HG03442 (cell line): ENCODE measurements around the gene TGFB1.
A peak's percentile ranks its signal among the peaks of the same experiment; 100 is the strongest.
"Not testable (repeated sequence)": the region's sequence is repeated elsewhere in the genome, so short reads cannot be mapped to it uniquely, and the experiment has no call there.

Experiments used
- ATAC-seq: cut with Tn5 transposase; IDR thresholded peaks from one replicate; pipeline ENCODE4 v1.9.1; 2021; ENCODE audit warnings: mild to moderate bottlenecking, moderate library complexity; ENCODE audit not compliant: unreplicated experiment

Gene TGFB1

GRCh38 chr19:41353466-41354342 is at the start of gene TGFB1:
TGFB1 (minus strand) TSS chr19:41353922; CDS start chr19:41353044, 878 bp downstream.
- ATAC-seq, result peak; percentile 44

DNA sequence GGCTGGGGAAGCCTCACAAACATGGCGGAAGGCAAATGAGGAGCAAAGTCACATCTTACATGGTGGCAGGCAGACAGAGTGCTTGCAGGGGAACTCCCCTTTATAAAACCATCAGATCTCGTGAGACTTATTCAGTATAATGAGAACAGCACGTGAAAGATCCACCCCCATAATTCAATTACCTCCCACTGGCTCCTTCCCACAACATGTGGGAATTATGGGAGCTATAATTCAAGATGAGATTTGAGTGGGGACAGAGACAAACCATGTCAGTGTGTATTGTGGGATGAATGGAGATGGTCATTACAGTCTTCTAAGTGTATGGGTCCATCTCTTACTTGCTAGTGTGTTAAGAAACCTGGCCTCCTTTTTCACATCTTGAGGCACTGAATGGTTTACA is 48.3 kb upstream of the TGFB1 start:
- no peak for ATAC-seq

GRCh38 chr19:41401483-41401882 is 47.8 kb upstream of the TGFB1 start:
- ATAC-seq, result no peak

DNA sequence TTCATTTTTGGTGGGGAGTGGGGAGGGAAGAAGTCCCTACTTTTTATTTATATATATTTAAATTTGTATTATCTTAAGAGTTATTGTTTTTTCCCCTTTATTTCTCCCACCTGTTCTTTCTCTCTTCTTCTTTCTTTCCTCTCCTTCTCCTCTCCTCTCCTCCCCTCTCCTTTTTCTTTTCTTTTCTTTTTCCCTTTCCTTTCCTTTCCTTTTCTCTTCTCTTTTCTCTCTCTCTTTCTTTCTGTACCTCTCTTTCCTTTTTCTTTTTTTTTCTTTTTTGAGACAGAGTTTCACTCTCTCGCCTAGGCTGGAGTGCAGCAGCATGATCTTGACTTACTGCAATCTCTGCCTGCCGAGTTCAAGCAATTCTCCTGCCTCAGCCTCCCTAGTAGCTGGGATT is 45.8 kb upstream of the TGFB1 start:
- no peak for ATAC-seq

- ATAC-seq, result no peak
Measured at GRCh38 chr19:41399091-41399490, 45.4 kb upstream of the TGFB1 start.

DNA sequence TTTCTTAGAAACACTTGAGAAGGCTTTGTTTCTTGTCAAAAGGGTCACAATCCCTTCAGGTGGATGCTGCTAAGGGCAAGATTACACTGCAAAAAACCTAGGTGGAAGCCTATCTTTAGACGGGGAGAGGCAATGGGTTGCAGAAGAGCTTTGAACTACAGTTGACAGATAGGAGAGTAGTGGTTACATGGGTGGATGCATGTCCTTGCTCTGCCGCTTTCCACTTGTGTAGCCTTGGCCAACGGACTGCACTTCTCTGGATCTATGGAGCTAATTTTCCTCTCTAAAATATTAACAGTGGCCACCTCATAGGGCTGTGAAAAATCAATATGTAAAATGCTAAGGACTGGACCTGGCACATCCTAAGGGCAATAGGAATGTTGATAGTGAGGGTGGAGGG is 44.9 kb upstream of the TGFB1 start:
- ATAC-seq, result no peak

DNA sequence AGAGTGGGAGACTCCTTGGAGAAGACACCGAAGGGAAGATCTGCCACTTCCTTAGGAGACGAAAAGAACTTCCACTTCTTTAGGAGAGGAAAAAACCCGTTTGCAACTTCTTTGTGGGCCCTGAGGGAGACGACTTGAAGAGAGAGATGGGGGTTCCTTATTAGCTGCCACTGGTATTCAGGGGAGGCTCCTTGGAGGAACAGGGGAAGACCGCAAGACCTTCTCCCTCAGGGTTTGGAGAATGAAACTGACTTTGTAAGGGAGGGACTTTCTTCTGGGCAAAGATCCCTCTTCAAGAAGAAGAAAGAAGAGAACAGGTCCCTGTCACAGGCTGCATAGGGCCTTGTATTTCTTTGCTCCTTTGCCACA is 44.3 kb upstream of the TGFB1 start:
- ATAC-seq, result no peak

DNA sequence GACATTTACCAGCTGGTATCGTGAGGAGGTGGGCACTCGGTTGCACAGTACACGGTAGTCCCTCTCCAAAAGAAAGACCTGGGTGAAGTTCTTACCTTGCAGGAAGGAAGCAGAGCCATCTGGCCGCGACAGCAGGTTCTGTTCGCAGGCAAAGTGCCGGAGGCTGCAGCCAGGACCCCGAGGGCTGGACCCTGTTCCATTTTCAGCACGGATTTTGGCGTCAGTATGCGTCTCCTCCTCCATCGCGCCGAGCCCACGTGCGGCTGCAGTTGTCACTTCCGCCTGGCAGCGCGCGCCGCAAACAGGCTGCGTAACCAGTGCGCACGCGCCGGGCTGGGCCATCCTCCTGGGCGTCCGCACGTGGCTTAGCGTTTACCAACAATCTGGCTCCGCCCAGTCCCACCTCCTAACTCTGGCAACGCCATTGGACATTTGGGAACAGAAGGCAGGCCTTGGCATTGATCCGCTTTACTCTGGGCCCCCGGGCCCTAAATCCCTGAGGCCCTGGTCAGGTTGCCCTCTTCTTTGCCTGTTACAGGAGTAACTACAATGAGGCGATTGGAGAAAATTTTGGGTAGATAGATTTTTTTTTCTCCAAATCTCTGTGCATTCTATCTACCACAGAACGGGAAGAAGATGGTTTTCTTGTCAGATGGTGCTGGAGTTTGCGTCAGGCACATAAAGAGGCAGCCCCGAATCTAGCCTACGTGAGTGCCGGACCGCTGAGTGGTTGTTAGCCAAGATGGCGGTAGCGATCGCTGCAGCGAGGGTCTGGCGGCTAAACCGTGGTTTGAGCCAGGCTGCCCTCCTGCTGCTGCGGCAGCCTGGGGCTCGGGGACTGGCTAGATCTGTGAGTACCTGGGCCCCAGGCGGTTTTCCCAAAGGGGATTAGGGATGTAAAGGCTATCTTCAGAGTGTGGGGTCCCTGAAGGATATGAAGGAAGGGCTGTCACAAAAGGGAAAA is 43.6 kb upstream of the TGFB1 start, which contains the start of the genes BCKDHA and EXOSC5:
TSS of gene BCKDHA (plus strand) at position 733 of the 964 bp plus-strand sequence. CDS start at position 743, 10 bp downstream.
TSS of gene EXOSC5 (minus strand) at position 274 of the 964 bp plus-strand sequence. CDS start at position 243, 31 bp downstream.
- ATAC-seq, result peak; percentile 86

- no peak for ATAC-seq
Measured at GRCh38 chr19:41395355-41395754, 41.6 kb upstream of the TGFB1 start.

DNA sequence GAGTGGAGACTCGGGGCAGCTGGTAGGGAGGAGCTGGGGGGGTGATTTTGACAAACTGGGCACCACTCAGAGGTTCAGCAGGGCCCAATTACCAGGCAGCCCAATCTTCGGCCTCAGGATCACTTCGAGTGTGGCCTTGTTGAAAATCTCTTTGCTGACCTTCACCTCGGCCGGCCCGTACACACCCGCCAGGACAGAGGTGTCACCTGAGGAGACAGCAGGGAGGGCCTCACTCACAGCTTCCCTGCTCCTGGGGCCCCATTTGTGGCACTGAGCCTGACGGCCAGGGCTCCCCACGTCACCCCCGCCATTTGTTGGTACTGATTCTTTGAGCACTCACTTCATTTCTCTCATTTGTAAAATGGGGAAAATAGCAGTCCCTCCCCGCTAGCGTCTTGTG is 39.1 kb upstream of the TGFB1 start:
- ATAC-seq, result no peak

GRCh38 chr19:41391618-41392017 is 37.9 kb upstream of the TGFB1 start:
- ATAC-seq, result no peak

- ATAC-seq, result no peak
Measured at GRCh38 chr19:41386442-41386841, 32.7 kb upstream of the TGFB1 start.

- ATAC-seq, result no peak
Measured at GRCh38 chr19:41384351-41384750, 30.6 kb upstream of the TGFB1 start.

GRCh38 chr19:41381536-41381935 is 27.8 kb upstream of the TGFB1 start:
- not testable (repeated sequence) for ATAC-seq

DNA sequence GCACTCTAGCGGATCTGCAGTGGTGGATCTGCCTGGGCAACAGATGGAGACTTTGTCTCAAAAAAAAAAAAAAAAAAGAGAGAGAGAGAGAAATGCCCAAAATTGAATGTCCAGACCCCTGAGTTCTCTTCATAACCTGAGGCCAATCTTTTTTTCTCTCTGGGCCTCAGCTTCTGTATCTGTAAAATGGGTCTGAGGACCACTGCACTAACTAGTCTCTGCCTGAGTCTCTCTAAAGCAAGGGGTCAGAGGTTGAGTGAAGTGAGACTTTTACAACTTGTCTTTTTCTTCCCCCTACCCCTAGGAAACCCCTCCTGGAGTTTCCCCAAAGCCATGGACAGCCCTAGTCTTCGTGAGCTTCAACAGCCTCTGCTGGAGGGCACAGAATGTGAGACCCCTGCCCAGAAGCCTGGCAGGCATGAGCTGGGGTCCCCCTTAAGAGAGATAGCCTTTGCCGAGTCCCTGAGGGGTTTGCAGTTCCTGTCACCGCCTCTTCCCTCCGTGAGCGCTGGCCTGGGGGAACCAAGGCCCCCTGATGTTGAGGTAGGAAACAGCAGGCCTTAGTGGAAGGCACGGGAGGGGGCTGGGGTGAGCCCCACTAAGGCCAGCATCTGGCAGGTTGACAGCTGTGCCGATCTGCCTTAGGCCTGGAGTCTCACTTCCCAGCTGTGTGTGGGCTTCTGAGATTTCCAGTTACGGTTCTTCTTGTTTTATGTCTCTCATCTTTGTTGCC is 24.4 kb upstream of the TGFB1 start:
- ATAC-seq, result no peak

DNA sequence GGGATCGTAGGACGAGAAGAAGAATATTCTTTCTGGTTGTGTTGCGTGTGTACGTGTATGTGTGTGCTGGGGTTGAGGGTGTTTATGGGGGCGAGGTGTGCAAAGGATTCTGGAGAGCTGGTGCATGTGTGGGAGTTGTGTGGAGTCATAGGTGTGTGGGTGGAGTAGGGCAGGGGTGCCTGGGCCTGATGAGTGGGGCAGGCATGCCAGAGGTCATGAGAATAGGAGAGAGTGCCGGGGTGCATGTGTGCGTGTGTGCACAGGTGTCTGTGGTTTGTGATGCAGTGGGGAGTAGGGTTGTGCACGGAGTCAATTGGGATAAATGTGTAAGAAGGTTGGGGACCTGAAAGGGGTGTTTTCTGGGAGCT is 23.3 kb upstream of the TGFB1 start:
- ATAC-seq, result no peak

DNA sequence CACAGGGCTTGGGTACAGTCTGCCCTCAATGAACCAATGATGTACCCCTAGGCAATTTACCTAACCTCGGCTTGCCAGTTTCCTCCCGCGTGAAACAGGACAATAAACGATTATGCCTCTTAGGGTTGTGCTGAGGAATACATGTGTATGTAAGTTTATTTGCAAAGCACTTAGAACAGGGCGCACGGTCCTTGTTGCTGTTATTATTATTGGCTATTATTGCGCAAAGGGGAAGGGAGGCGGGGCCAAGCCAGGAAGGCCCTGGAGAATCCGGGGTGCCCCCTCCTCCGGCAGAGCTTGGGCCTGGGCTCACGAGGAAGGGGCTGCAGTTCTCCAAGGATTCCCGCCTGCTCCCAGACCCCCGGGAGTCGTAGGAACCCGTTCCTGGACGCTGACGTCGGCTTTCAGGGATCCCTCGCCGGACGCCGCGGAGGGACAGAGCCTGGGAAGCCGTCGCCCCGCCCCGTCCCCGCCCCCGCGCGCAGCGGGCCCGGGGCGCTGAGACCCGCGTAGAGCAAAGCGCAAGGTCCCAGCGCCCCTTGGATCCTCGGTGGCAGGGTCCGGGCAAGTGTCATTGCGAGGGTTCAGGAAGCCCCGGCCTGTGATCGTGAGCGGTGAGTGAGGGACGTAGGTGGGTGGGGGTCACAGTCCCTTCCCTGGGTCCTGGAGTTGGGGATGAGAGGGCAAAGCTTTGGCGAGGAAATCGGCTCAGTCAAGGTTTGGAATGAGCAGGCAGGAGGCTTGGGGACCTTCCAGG is 22.7 kb upstream of the TGFB1 start, which contains the start of gene TMEM91:
TSS of gene TMEM91 (plus strand) at position 293 of the 757 bp plus-strand sequence. CDS start 1,777 bp downstream, outside the sequence.
- no peak for ATAC-seq

- ATAC-seq, result no peak
Measured at GRCh38 chr19:41373993-41374392, 20.3 kb upstream of the TGFB1 start.

GRCh38 chr19:41372501-41372900 is 18.8 kb upstream of the TGFB1 start:
- no peak for ATAC-seq

- ATAC-seq, result no peak
Measured at GRCh38 chr19:41371541-41371940, 17.8 kb upstream of the TGFB1 start.
